Measurements from ENCODE around the gene POLR1H.

Gene POLR1H

GRCh38 chr6:30062471-30063178 is 1.6 kb downstream of the POLR1H start:
- DNase-seq: no peak

GRCh38 chr6:30063315-30063714 is 2.2 kb downstream of the POLR1H start:
- DNase-seq: no peak

GRCh38 chr6:30066082-30066481 is 5.0 kb downstream of the POLR1H start:
- DNase-seq: no peak

- DNase-seq: peak; percentile 99
Observed at GRCh38 chr6:30066577-30067459, 5.8 kb downstream of the POLR1H start, which contains the start of gene PPP1R11. TSS of gene PPP1R11 (plus strand) at chr6:30067198. CDS start at chr6:30067411, 213 bp downstream.

GRCh38 chr6:30067460-30068139 is 6.5 kb downstream of the POLR1H start:
- no peak for DNase-seq

- DNase-seq: no peak
Observed at GRCh38 chr6:30071081-30071818, 10.2 kb downstream of the POLR1H start.

GRCh38 chr6:30071858-30072257 is 10.8 kb downstream of the POLR1H start:
- no peak for DNase-seq

- DNase-seq: no peak
Observed at GRCh38 chr6:30073489-30074235, 12.6 kb downstream of the POLR1H start.

- DNase-seq: no peak
Observed at GRCh38 chr6:30074331-30075093, 13.4 kb downstream of the POLR1H start.

GRCh38 chr6:30075094-30075789 is 14.2 kb downstream of the POLR1H start, which contains the start of gene RNF39:
TSS of gene RNF39 (minus strand) at chr6:30075769. CDS start at chr6:30075585, 184 bp downstream.
- no peak for DNase-seq

- peak; percentile 9 for DNase-seq
Observed at GRCh38 chr6:30075790-30076732, 15.0 kb downstream of the POLR1H start.

GRCh38 chr6:30077218-30077617 is 16.2 kb downstream of the POLR1H start:
- DNase-seq: no peak

- no peak for DNase-seq
Observed at GRCh38 chr6:30087876-30088275, 26.8 kb downstream of the POLR1H start.

- no peak for DNase-seq
Observed at GRCh38 chr6:30091577-30092381, 30.7 kb downstream of the POLR1H start.

- DNase-seq: no peak
Observed at GRCh38 chr6:30092852-30093543, 31.9 kb downstream of the POLR1H start.

- DNase-seq: no peak
Observed at GRCh38 chr6:30093951-30094661, 33.0 kb downstream of the POLR1H start.

- DNase-seq: no peak
Observed at GRCh38 chr6:30096829-30097228, 35.8 kb downstream of the POLR1H start.

Data from NCI-H345 (cell line).